Stimulated activated memory B cell treated with anti-CD40 and anti-IgM and Interleukin-4, amounts not matched to agents 10 μg/mL and 1 μg/mL and 100 μg/mL, for 72 hours (primary cell): ENCODE measurements around the gene LRRTM3.

Experiments
- ATAC-seq: fragments of 150-1000 bp; cut with Tn5 transposase; 2 replicates; pipeline ENCODE4 v1.10.0; 2021
- H3K27ac Mint-ChIP-seq: one replicate; pipeline ENCODE4 v1.8.0; 2022; ENCODE audit warnings: mild to moderate bottlenecking, mixed read lengths
- H3K27me3 Mint-ChIP-seq: one replicate; pipeline ENCODE4 v1.8.0; 2022; ENCODE audit warnings: mixed read lengths
- H3K36me3 Mint-ChIP-seq: one replicate; pipeline ENCODE4 v1.8.0; 2022; ENCODE audit warnings: mixed read lengths
- H3K4me1 Mint-ChIP-seq: one replicate; pipeline ENCODE4 v1.8.0; 2022; ENCODE audit warnings: mixed read lengths
- H3K4me3 Mint-ChIP-seq: one replicate; pipeline ENCODE4 v1.8.0; 2022; ENCODE audit warnings: mild to moderate bottlenecking, moderate library complexity, mixed read lengths
- H3K9me3 Mint-ChIP-seq: one replicate; pipeline ENCODE4 v1.8.0; 2022; ENCODE audit warnings: mixed read lengths

The LRRTM3 gene

DNA sequence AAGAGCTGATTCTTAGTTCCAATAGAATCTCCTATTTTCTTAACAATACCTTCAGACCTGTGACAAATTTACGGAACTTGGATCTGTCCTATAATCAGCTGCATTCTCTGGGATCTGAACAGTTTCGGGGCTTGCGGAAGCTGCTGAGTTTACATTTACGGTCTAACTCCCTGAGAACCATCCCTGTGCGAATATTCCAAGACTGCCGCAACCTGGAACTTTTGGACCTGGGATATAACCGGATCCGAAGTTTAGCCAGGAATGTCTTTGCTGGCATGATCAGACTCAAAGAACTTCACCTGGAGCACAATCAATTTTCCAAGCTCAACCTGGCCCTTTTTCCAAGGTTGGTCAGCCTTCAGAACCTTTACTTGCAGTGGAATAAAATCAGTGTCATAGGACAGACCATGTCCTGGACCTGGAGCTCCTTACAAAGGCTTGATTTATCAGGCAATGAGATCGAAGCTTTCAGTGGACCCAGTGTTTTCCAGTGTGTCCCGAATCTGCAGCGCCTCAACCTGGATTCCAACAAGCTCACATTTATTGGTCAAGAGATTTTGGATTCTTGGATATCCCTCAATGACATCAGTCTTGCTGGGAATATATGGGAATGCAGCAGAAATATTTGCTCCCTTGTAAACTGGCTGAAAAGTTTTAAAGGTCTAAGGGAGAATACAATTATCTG is 1.6 kb downstream of the LRRTM3 start:
- no peak overlapping the region for H3K4me3 Mint-ChIP-seq
- no peak overlapping the region for H3K27ac Mint-ChIP-seq
- no peak for ATAC-seq
- H3K27me3 Mint-ChIP-seq, result peaks cover 29% of the 10 kb centered on the region
- no peaks in the 10 kb centered on the region for H3K9me3 Mint-ChIP-seq
- H3K4me1 Mint-ChIP-seq, result no peaks in the 10 kb centered on the region
- H3K36me3 Mint-ChIP-seq, result no peaks in the 10 kb centered on the region

DNA sequence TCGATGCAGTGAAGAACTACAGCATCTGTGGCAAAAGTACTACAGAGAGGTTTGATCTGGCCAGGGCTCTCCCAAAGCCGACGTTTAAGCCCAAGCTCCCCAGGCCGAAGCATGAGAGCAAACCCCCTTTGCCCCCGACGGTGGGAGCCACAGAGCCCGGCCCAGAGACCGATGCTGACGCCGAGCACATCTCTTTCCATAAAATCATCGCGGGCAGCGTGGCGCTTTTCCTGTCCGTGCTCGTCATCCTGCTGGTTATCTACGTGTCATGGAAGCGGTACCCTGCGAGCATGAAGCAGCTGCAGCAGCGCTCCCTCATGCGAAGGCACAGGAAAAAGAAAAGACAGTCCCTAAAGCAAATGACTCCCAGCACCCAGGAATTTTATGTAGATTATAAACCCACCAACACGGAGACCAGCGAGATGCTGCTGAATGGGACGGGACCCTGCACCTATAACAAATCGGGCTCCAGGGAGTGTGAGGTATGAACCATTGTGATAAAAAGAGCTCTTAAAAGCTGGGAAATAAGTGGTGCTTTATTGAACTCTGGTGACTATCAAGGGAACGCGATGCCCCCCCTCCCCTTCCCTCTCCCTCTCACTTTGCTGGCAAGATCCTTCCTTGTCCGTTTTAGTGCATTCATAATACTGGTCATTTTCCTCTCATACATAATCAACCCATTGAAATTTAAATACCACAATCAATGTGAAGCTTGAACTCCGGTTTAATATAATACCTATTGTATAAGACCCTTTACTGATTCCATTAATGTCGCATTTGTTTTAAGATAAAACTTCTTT is 2.3 kb downstream of the LRRTM3 start:
- no peaks in the 10 kb centered on the region for H3K4me1 Mint-ChIP-seq
- H3K9me3 Mint-ChIP-seq, result no peaks in the 10 kb centered on the region
- ATAC-seq, result no peak
- H3K4me3 Mint-ChIP-seq, result no peak overlapping the region
- no peak overlapping the region for H3K27ac Mint-ChIP-seq
- peaks cover 29% of the 10 kb centered on the region for H3K27me3 Mint-ChIP-seq
- H3K36me3 Mint-ChIP-seq, result no peaks in the 10 kb centered on the region

DNA sequence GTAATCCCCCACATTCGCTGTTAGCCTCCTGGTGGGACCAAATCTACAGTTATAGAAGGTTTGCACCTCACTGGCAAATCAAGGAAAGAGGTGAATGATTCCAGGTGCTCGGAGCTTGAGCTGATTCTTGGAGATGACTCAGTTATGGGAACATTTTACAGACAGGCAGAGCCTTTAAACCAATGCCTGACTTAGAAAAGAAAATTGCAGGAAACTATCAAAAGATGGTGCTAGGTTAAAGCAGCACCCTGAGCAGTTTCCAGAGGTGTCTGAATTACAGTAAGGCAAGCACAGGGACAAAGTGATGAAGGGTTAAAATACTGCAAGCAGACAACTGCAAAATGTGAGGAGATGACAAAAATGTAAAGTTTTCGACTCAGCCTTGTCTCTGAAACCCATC is 2.9 kb downstream of the LRRTM3 start:
- H3K36me3 Mint-ChIP-seq, result no peaks in the 10 kb centered on the region
- H3K4me1 Mint-ChIP-seq, result no peaks in the 10 kb centered on the region
- no peak for ATAC-seq
- H3K4me3 Mint-ChIP-seq, result no peak overlapping the region
- H3K9me3 Mint-ChIP-seq, result no peaks in the 10 kb centered on the region
- H3K27ac Mint-ChIP-seq, result no peak overlapping the region
- peaks cover 29% of the 10 kb centered on the region for H3K27me3 Mint-ChIP-seq

DNA sequence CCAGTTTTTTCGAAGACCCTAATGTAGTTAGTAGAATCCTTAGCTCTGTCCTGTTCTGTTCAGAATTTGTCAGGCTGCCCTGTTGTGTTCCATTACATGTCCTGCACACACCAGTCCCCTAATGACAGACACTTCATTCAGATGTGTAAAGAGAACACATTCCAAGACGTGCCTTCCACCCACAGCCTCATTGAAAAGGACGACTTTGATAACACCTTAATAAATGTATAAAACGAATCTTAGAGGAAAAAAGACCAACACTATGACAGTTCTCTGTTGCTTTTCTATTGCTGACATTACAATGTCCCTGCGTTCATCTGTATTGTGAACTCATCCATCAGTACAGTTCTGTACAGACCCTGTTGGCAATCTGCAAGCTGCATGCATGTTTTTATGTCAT is 3.5 kb downstream of the LRRTM3 start:
- Mint-ChIP-seq H3K27me3 (peaks cover 29% of the 10 kb centered on the region), H3K9me3 (no peaks in the 10 kb centered on the region), H3K4me1 (no peaks in the 10 kb centered on the region), H3K4me3 (no peak overlapping the region), H3K27ac (no peak overlapping the region), H3K36me3 (no peaks in the 10 kb centered on the region)
- no peak for ATAC-seq

DNA sequence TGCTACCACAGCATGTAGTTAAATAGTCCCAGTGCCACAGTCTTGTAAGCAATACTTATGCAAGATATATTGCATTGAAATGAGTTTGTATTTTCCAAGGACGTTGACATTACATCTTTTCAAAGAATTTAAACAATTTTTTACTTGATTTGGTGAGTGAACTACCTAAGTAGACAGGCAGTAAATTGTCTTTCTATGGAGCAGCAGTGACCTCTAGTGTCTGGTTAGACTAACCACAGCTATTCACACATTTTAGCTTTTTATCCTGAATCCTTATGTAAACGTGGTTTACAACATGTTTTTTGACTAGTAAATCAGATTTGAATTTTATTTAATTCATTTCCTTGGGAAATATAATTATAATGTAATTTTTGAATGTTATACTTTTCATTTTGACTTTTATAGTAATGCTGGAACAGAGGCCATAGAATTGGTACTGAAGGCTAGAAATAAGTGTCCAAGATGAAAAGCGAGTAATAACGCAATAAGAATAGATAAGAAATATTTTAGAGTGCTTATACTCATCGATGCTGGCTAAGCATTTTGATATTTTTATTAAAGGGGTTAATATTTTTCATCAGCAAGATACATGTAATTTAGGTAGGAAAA is 5.6 kb downstream of the LRRTM3 start:
- H3K4me3 Mint-ChIP-seq, result no peak overlapping the region
- H3K4me1 Mint-ChIP-seq, result no peaks in the 10 kb centered on the region
- ATAC-seq, result no peak
- H3K9me3 Mint-ChIP-seq, result no peaks in the 10 kb centered on the region
- no peaks in the 10 kb centered on the region for H3K36me3 Mint-ChIP-seq
- H3K27ac Mint-ChIP-seq, result no peak overlapping the region
- H3K27me3 Mint-ChIP-seq, result peaks cover 29% of the 10 kb centered on the region

DNA sequence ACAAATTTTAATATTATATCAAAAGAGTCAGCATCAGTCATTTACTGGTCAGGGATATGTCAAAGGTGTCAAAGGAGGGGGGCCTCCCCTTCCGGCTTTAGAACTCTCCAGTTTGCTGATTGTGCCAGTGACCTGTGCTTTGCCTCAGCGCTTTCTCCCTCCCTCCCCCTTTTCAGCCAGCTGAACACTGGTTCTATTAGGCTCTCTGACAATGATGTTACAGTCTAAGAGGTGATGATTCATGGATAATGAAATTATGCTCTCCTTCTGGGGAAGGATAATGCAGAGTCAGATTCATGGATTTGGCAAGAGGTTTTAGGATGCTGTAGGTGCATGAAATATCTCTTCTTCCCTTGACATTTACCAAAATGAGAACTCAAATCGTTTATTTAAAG is 6.1 kb downstream of the LRRTM3 start:
- Mint-ChIP-seq H3K4me1 (no peaks in the 10 kb centered on the region), H3K9me3 (no peaks in the 10 kb centered on the region), H3K27me3 (peaks cover 26% of the 10 kb centered on the region), H3K27ac (no peak overlapping the region), H3K36me3 (no peaks in the 10 kb centered on the region), H3K4me3 (no peak overlapping the region)
- ATAC-seq, result no peak

DNA sequence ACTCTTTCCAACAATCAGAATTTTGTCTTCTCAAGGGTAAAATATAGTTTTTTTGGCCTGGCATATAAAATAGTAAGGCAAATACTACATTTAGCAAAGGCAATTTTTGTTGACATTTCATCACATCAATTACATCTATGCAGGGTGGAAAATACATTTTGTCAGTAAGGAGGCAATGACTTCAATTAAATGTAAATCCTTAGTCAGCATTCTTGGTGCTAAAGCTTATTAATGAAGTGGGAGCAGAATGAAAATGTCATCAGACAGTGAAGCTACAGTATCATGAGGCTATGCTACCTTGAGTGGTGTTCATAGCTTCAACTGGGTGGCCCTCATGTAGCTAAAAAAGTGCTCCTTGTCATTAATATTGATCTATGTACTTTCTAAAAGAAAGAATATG is 8.9 kb downstream of the LRRTM3 start:
- no peak for ATAC-seq
- H3K4me3 Mint-ChIP-seq, result no peak overlapping the region
- H3K27me3 Mint-ChIP-seq, result no peaks in the 10 kb centered on the region
- H3K4me1 Mint-ChIP-seq, result no peaks in the 10 kb centered on the region
- no peak overlapping the region for H3K27ac Mint-ChIP-seq
- no peaks in the 10 kb centered on the region for H3K9me3 Mint-ChIP-seq
- no peaks in the 10 kb centered on the region for H3K36me3 Mint-ChIP-seq

DNA sequence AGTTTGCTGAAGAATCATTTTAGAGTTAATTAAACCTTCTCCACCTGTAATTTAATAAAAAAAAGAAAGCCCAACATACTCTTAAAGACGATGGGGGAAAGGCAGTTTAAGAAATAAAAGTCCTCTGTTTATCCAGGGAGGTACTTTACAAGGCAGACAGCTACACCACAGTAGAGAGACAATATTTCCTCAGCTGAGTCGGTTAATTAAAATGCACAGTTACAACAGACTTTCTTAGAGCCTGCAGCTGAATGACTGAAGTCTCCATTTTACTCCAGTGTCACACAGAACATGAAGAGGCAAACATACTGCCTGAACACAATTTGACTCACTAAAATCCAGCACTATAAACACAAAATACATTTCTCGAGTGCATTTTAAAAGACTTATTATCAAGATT is 15.1 kb downstream of the LRRTM3 start:
- Mint-ChIP-seq H3K27ac (no peak overlapping the region), H3K36me3 (no peaks in the 10 kb centered on the region), H3K9me3 (peaks cover 2% of the 10 kb centered on the region), H3K27me3 (no peaks in the 10 kb centered on the region), H3K4me3 (no peak overlapping the region), H3K4me1 (no peaks in the 10 kb centered on the region)
- ATAC-seq, result no peak

DNA sequence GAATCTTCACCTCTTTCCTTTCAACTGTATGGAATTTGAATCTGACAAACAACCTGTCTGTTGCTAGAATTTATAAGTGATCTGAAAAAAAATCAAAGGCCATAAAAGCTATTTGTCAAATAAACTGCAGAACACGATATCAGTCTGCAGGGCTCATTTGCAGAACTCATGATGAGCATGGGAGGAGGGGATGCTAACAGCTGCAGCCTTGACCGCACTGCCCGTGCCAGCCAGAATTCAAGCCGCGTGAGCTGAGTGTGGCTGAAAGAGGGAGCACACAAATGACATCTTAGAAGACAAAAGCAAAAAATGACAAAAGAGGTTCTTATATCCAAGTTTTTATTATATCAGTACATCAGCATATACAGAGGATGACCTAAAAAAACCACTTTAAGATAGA is 15.7 kb downstream of the LRRTM3 start:
- Mint-ChIP-seq H3K27ac (no peak overlapping the region), H3K36me3 (no peaks in the 10 kb centered on the region), H3K27me3 (no peaks in the 10 kb centered on the region), H3K9me3 (peaks cover 2% of the 10 kb centered on the region), H3K4me3 (no peak overlapping the region), H3K4me1 (no peaks in the 10 kb centered on the region)
- ATAC-seq, result no peak

DNA sequence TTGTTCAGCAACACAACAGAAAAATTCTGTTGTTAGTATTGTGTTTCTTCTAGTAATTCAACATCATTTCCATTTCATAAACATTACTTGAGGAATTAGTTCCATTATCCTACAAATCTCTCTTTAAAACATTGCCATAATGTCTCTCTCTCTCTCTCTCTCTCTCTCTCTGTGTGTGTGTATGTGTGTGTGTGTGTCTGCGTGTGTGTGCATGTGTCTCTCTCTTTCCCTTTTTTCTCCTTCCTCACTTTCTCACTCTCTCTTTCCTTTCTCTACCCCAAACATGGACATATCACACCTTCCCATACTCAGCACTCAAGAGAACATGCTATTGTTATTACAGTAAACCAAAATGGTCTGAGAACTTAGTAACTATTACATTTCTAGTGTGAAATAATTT is 16.6 kb downstream of the LRRTM3 start:
- Mint-ChIP-seq H3K9me3 (peaks cover 2% of the 10 kb centered on the region), H3K4me1 (no peaks in the 10 kb centered on the region), H3K36me3 (no peaks in the 10 kb centered on the region), H3K27ac (no peak overlapping the region), H3K27me3 (no peaks in the 10 kb centered on the region), H3K4me3 (no peak overlapping the region)
- ATAC-seq, result no peak

DNA sequence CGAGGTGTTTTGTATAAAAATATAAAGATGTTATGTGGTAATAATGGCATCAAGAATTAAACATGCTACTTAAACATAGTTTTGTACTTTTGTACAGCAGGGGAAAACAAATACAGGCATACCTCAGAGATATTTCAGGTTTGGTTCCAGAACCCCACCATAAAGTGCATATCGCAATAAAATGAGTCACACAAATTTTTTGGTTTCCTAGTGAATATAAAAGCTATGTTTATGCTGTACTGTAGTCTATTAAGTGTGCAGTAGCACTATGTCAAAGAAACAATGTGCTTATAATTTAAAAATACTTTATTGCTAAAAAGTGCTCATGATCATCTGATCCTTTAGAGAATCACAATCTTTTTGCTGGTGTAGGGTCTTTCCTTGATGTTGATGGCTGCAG is 17.8 kb downstream of the LRRTM3 start:
- Mint-ChIP-seq H3K36me3 (no peaks in the 10 kb centered on the region), H3K4me1 (no peaks in the 10 kb centered on the region), H3K4me3 (no peak overlapping the region), H3K27me3 (no peaks in the 10 kb centered on the region), H3K27ac (no peak overlapping the region), H3K9me3 (peaks cover 2% of the 10 kb centered on the region)
- ATAC-seq, result no peak

DNA sequence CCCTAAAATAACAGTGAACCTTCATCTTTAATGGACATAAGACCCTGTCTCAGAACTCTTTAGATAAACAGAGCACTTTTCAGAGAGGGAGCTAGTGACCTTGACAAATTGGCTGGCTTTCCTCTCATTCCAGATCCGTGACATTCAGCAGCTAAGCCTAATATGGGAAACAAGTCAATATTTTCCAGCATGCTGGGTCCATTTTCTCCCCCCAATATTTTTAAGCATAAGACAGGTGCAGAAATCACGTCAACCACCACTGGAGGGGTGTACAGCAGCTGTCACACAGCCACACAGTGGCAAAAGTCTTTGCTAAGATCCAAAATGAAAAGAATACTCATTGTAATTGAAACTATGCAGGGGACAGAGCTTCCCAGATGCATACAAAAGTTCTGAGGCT is 26.1 kb downstream of the LRRTM3 start:
- Mint-ChIP-seq H3K27ac (no peak overlapping the region), H3K4me1 (no peaks in the 10 kb centered on the region), H3K36me3 (no peaks in the 10 kb centered on the region), H3K9me3 (no peaks in the 10 kb centered on the region), H3K4me3 (no peak overlapping the region), H3K27me3 (no peaks in the 10 kb centered on the region)
- no peak for ATAC-seq

DNA sequence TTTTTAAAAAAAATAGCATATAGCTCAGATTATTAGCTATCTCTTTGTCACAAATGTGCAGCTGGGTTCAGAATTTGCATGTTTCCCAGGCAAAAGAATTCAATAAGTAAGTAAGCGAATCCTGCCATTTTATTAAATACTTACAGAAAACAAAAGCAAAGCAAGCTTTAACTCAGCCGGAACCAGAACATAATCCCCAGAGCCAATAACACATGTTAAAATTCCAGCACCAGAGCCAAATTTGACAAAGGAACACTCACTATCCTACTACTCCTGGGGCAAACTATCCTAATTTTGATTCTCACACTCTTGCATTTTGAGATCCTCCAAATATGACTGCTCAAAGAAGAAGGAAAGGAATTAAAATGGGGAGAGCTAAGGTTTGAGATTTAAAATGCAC is 32.6 kb downstream of the LRRTM3 start:
- Mint-ChIP-seq H3K9me3 (no peaks in the 10 kb centered on the region), H3K36me3 (no peaks in the 10 kb centered on the region), H3K27me3 (no peaks in the 10 kb centered on the region), H3K27ac (no peak overlapping the region), H3K4me1 (no peaks in the 10 kb centered on the region), H3K4me3 (no peak overlapping the region)
- no peak for ATAC-seq

DNA sequence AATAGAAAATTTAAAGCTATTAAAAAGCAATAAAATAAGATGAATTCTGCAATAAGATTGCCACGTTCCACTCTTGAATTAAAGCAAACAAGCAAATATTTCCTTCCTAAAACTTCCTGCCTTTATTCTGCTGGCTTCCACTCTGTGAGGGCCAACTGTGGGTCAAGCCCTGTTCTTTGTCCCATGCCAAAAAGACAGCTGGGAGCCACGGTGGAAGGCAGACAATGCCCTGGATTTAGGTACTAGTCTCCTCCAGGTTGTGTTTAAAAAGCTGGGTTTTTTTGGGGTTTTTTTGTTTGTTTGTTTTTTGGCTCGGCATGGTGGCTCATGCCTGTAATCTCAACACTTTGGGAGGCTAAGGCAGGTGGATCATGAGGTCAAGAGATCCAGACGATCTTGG is 39.1 kb downstream of the LRRTM3 start:
- H3K9me3 Mint-ChIP-seq, result no peaks in the 10 kb centered on the region
- no peaks in the 10 kb centered on the region for H3K27me3 Mint-ChIP-seq
- H3K4me1 Mint-ChIP-seq, result no peaks in the 10 kb centered on the region
- H3K27ac Mint-ChIP-seq, result no peak overlapping the region
- no peak overlapping the region for H3K4me3 Mint-ChIP-seq
- ATAC-seq, result no peak
- H3K36me3 Mint-ChIP-seq, result no peaks in the 10 kb centered on the region

DNA sequence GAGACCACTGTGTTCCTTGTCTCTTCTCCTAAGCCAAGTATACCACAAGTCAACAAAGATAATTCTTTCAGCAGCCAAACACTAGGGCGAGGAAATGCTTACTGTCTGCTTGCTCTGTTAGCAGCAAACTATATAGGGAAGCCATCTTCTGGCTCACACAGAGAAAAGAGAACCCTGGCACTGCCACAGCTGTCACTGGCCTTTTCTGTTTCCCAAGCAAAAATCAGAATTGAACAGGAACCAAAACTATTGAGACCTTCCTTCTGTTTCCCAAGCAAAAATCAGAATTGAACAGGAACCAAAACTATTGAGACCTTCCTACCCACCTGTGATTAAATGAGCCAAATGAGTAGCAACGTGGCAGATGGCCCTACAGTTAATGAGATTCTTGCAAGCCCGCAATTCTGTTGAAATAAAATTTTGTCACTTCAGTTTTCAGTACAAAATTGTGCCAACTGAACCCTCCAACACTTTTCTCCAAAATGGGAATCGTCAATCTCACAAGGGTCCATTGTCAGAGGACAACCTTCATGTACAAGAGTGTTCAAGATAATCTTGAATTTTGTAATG is 54.5 kb downstream of the LRRTM3 start:
- Mint-ChIP-seq H3K36me3 (no peaks in the 10 kb centered on the region), H3K4me1 (peaks cover 11% of the 10 kb centered on the region), H3K9me3 (no peaks in the 10 kb centered on the region), H3K27ac (no peak overlapping the region), H3K4me3 (no peak overlapping the region), H3K27me3 (no peaks in the 10 kb centered on the region)
- no peak for ATAC-seq
